Stomach (tissue), 9 donors: ENCODE results near the gene FZD4. TPM values are rescaled to one million over a fixed set of nuclear protein-coding genes. Genes with fewer than 3 reads are reported as not detected.
A peak's percentile ranks its signal among the peaks of the same experiment; 100 is the strongest.
"Not testable (repeated sequence)": the region's sequence is repeated elsewhere in the genome, so short reads cannot be mapped to it uniquely, and the experiment has no call there.

Experiments used
- DNase-seq, 2 donors: peaks; one replicate each; pipeline versions ENCODE4 v3.0.0 to v3.0.0-alpha.2; 2013 to 2019
- H3K27ac ChIP-seq, 5 donors: fragments of 200-600 bp in 4 of 5; sonication (generic) in 4 of 5; one replicate each; pipeline ENCODE4 v1.5.1; 2013 to 2019; ENCODE audit warnings: mild to moderate bottlenecking in 1 of 5, moderate library complexity in 1 of 5
- H3K27me3 ChIP-seq, 3 donors: fragments of 200-600 bp; sonication (generic); one replicate each; pipeline ENCODE4 v1.5.1; 2017 to 2019; ENCODE audit warnings: mixed run types in 1 of 3
- H3K36me3 ChIP-seq, 4 donors: fragments of 200-600 bp; sonication (generic); 1 replicate in 3 of 4; 2 replicates in 1 of 4; pipeline ENCODE4 v1.5.1; 2016 to 2019
- H3K4me1 ChIP-seq, 4 donors: fragments of 200-600 bp; sonication (generic); one replicate each; pipeline ENCODE4 v1.5.1; 2016 to 2019
- H3K4me3 ChIP-seq, 4 donors: fragments of 200-600 bp; sonication (generic) in 3 of 4; one replicate each; pipeline ENCODE4 v1.5.1; 2016 to 2019; ENCODE audit warnings: mild to moderate bottlenecking in 1 of 4
- H3K9me3 ChIP-seq, 4 donors: fragments of 200-600 bp; sonication (generic); one replicate each; pipeline ENCODE4 v1.5.1; 2016 to 2019
- CTCF ChIP-seq, 7 experiments: fragments of 450-650 bp in 4 of 7; fragments of 200-600 bp in 3 of 7; sonication (generic) in 3 of 7; IDR thresholded peaks; one replicate each; pipeline ENCODE4 v1.5.1; 2016 to 2019; ENCODE audit warnings: antibody characterized with exemption in 7 of 7, control low read depth in 2 of 7, mild to moderate bottlenecking in 1 of 7
- EP300 ChIP-seq: sonication (generic); formaldehyde crosslinking; IDR thresholded peaks from one replicate; pipeline ENCODE4 v1.6.1; 2017; ENCODE audit warnings: antibody characterized with exemption
- POLR2A ChIP-seq, 4 donors: fragments of 450-650 bp; IDR thresholded peaks; one replicate each; pipeline ENCODE4 v1.6.1; 2016; ENCODE audit warnings: antibody characterized with exemption in 4 of 4, control low read depth in 2 of 4, mild to moderate bottlenecking in 1 of 4, moderate library complexity in 1 of 4
- POLR2AphosphoS5 ChIP-seq, 3 donors: sonication (generic); formaldehyde crosslinking; IDR thresholded peaks; one replicate each; pipeline ENCODE4 v1.6.1; 2016; ENCODE audit warnings: antibody characterized with exemption in 3 of 3
- WGBS, 5 donors: extraction: QIAGEN DNeasy Blood & Tissue Kit in 3 of 5; methylation state at CpG; one replicate each; pipeline versions ENCODE4 v1.1.5 to v1.1.7; 2013 to 2018; 5-methylcytosine and 5-hydroxymethylcytosine counted together
- intact Hi-C: fragments of 100-400 bp; cut with DNase I; formaldehyde crosslinking; loops from one replicate; pipeline ENCODE4 v1.15.1; 2023; ENCODE audit warnings: low total_unique reads
- polyA plus RNA-seq, 3 donors: library from polyadenylated mRNA; stranded (reverse); fragments of 200-250 nt; gene quantifications; one replicate each; pipeline ENCODE4 v1.2.3, GENCODE V29; 2013
- total RNA-seq, 5 donors: library from RNA; depleted of rRNA; stranded (reverse); fragments of >200 nt; gene quantifications; one replicate each; pipeline versions ENCODE4 v1.1.0 to v1.2.3, GENCODE V29; 2014 to 2016
- donor health status: healthy with polysubstance abuse.
- donor health status: Bipolar disorder and iron deficiency.
- donor health status: healthy.

FZD4 gene
- total and polyA plus RNA-seq, 8 donors, result 2.4 to 55.8 (median 12.0) TPM

DNA sequence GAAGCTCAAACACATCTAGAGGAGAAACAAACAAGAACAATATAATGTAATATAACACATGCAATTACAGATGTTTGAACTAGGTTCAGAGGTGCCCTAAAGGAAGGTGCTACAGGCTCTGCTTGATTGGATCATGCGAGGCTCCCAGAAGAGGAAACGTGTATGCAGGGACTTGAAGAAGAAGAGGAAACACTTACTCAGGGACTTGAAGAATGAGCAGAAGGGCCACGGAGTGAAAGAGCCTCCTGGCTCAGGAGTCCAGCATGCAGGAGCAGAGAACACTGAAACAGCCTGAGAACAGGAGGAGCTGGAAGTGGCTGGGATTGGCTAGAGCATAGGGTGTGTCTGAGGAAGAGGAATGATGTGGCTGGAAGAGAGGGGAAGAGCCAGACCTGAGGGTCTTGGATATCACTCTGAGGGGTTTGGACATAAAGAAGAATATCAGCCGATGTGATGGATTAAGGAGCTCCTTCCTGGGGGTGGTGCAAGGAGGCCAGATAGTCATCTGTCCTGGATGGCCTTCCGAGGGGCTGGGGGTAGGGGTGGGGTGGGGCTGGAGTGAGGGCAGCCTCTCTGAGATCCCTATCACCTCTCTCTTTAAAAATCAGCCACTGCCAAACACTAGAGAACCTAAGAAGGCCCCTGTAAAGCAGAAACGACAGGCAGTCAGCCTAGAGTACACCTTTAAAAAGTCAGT is 16.8 kb downstream of the FZD4 start:
- TF ChIP-seq POLR2AphosphoS5 (IDR thresholded peaks at IDR 0.05) (no peak), EP300 (no peak), POLR2A (IDR thresholded peaks at IDR 0.05) (no peak), CTCF (IDR thresholded peaks at IDR 0.05) (no peak)
- H3K4me1 ChIP-seq, result peaks cover 43 to 90% (median 55%) of the 10 kb centered on the region in 4 donors
- 41 to 57% (median 49%) methylated on average over 6 of the region's 6 CpGs for WGBS, 5 donors

DNA sequence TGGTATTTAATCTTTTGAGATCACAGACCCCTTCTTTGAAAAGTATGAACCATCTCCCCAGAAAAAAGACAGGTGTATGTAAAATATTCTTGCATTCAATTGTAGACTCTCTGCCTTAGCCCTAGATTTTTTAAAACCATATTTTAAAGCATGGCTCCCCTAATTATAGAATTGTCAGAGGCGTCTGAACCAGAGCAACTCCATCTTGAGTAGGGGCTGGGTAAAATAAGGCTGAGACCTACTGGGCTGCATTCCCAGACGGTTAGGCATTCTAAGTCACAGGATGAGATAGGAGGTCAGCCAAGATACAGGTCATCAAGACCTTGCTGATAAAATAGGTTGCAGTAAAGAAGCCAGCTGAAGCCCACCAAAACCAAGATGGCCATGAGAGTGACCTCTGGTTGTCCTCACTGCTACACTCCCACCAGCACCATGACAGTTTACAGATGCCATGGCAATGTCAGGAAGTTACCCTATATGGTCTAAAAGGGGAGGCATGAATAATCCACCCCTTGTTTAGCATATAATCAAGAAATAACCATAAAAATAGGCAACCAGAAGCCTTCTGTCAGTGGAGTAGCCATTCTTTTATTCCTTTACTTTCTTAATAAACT is 17.9 kb downstream of the FZD4 start:
- intact Hi-C loops, H3K27me3 ChIP-seq, DNase-seq, H3K4me3 ChIP-seq, H3K36me3 ChIP-seq, H3K9me3 ChIP-seq: not testable (repeated sequence)
- H3K27ac ChIP-seq, result peak overlapping the region in 1 of 5 donors; percentile 56
- peaks cover 34 to 85% (median 52%) of the 10 kb centered on the region in 4 donors for H3K4me1 ChIP-seq
- 67 to 74% (median 71%) methylated on average over 2 of the region's 2 CpGs for WGBS, 5 donors

More for the DNA sequence above, 16.8 kb downstream of the FZD4 start:
- intact Hi-C loops, result no loop called here
- Histone ChIP-seq H3K9me3 (no peaks in the 10 kb centered on the region), H3K36me3 (peaks cover 0 to 2% (median 0%) of the 10 kb centered on the region in 4 donors), H3K27ac (peak overlapping the region in 2 of 5 donors; percentile 7 to 56), H3K27me3 (no peaks in the 10 kb centered on the region), H3K4me3 (no peak overlapping the region)
- no peak for DNase-seq

DNA sequence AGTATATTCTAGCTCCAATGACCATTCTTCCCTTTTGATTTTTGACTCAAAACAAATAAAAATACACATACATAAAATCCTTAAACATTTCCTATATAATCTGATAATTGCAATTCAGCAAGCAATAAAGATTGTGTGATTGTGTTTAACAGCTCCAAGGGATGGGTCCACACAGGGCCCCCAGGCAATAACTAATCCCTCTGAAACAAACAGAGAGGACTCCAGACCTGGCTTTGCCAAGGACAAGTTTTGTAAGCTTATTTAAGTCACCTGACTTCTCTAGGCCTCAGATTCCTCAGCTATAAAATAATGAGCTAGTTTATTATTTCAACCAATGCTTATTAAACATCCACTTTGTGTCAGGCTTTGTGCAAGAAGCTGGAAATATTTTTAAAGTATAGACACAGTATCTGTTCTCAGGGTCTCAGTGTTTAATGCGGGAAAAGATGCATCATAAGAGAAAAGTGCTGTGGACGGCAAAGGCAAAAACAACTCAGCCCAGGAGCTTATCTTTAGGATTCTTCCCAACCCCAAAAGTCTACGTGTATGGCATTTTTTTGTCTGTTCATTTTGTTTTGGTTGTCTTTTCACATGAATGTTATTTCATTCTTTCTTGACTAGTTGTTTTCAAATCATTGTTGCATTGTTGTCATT is 20.1 kb downstream of the FZD4 start:
- no peaks in the 10 kb centered on the region for H3K9me3 ChIP-seq
- WGBS, 5 donors, result 40 to 91% (median 68%) methylated on average over 3 of the region's 3 CpGs
- TF ChIP-seq POLR2A (IDR thresholded peaks at IDR 0.05) (no peak), EP300 (no peak), CTCF (IDR thresholded peaks at IDR 0.05) (no peak), POLR2AphosphoS5 (IDR thresholded peaks at IDR 0.05) (no peak)
- intact Hi-C loops, result no loop called here
- no peak for DNase-seq
- H3K4me3 ChIP-seq, result no peak overlapping the region
- H3K27me3 ChIP-seq, result no peaks in the 10 kb centered on the region
- H3K27ac ChIP-seq, result no peak overlapping the region
- H3K4me1 ChIP-seq, result peaks cover 12 to 79% (median 38%) of the 10 kb centered on the region in 4 donors
- no peaks in the 10 kb centered on the region for H3K36me3 ChIP-seq

GRCh38 chr11:86934582-86934900 is 20.7 kb downstream of the FZD4 start:
- DNase-seq, result no peak
- H3K27me3 ChIP-seq, result no peaks in the 10 kb centered on the region
- TF ChIP-seq POLR2A (IDR thresholded peaks at IDR 0.05), result no peak
- no peak for TF ChIP-seq POLR2AphosphoS5 (IDR thresholded peaks at IDR 0.05)
- TF ChIP-seq CTCF (IDR thresholded peaks at IDR 0.05), result no peak
- TF ChIP-seq EP300, result no peak
- no peak overlapping the region for H3K27ac ChIP-seq
- H3K4me1 ChIP-seq, result peaks cover 7 to 74% (median 33%) of the 10 kb centered on the region in 4 donors
- no peaks in the 10 kb centered on the region for H3K36me3 ChIP-seq
- no peak overlapping the region for H3K4me3 ChIP-seq
- H3K9me3 ChIP-seq, result no peaks in the 10 kb centered on the region
- intact Hi-C loops, result no loop called here
